ENCODE measurements around the gene GREB1. TPM values are rescaled to one million over a fixed set of nuclear protein-coding genes. Genes with fewer than 3 reads are reported as not detected.

The GREB1 gene
- total and polyA plus RNA-seq, 2 experiments from 2014 or later, result 5.7 to 6.4 TPM

GRCh38 chr2:11613297-11613696 is 79.5 kb downstream of the GREB1 start:
- H3K4me2 ChIP-seq, result no peak overlapping the region
- DNase-seq (ENCODE audit: low spot score), result no peak
- no peaks in the 10 kb centered on the region for H3K4me1 ChIP-seq (ENCODE audit: insufficient read depth)
- H3K4me3 ChIP-seq, result no peak overlapping the region
- no peak for TF ChIP-seq EZH2phosphoT487 (IDR thresholded peaks at IDR 0.05; ENCODE audit: low read depth, severe bottlenecking, unreplicated experiment)
- no peak for TF ChIP-seq CTCF (IDR thresholded peaks at IDR 0.05; ENCODE audit: poor library complexity)
- no peak for TF ChIP-seq EZH2 (IDR thresholded peaks at IDR 0.05; ENCODE audit: borderline replicate concordance)
- H3K9me2 ChIP-seq (replicated peaks; ENCODE audit: insufficient read depth), result no peaks in the 10 kb centered on the region
- 94% methylated on average over 5 of the region's 5 CpGs for WGBS (ENCODE audit: low lambda C conversion rate, missing lambda C conversion rate)
- no peaks in the 10 kb centered on the region for H3K9me3 ChIP-seq (ENCODE audit: low read depth)
- H4K20me1 ChIP-seq (ENCODE audit: insufficient read depth, poor library complexity, severe bottlenecking), result no peaks in the 10 kb centered on the region
- H3K27ac ChIP-seq, result no peak overlapping the region
- H3K36me3 ChIP-seq (replicated peaks; ENCODE audit: insufficient read depth, low read depth), result no peaks in the 10 kb centered on the region
- H3K27me3 ChIP-seq, result no peaks in the 10 kb centered on the region
- no peak overlapping the region for H2AFZ ChIP-seq
- no peaks in the 10 kb centered on the region for H3K79me2 ChIP-seq

DNA sequence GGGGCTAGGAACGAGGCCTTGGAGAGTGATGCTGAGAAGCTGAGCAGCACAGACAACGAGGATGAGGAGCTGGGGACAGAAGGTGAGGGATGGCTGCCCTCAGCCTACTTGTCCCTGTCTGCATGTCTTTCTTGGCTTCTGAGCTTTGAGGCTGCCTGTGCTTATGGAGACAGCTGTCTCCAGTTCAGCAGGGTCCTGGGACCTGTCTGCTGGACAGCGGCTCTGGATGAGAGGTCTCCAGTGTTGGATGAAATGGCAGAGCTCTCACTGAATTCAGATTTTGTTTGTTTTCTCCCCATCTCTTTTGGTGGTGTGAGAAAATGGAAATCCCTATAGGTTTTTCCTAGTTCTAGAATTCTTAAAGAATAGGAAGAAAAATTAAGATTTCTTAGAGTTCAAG is 81.4 kb downstream of the GREB1 start:
- Histone ChIP-seq H3K9me3 (ENCODE audit: low read depth) (no peaks in the 10 kb centered on the region), H4K20me1 (ENCODE audit: insufficient read depth, poor library complexity, severe bottlenecking) (no peaks in the 10 kb centered on the region), H3K79me2 (no peaks in the 10 kb centered on the region), H3K36me3 (replicated peaks; ENCODE audit: insufficient read depth, low read depth) (no peaks in the 10 kb centered on the region), H3K27me3 (no peaks in the 10 kb centered on the region), H3K4me2 (no peak overlapping the region), H2AFZ (no peak overlapping the region), H3K4me3 (no peak overlapping the region), H3K9me2 (replicated peaks; ENCODE audit: insufficient read depth) (no peaks in the 10 kb centered on the region), H3K4me1 (ENCODE audit: insufficient read depth) (no peaks in the 10 kb centered on the region), H3K27ac (no peak overlapping the region)
- TF ChIP-seq CTCF (IDR thresholded peaks at IDR 0.05; ENCODE audit: poor library complexity), result no peak
- TF ChIP-seq EZH2phosphoT487 (IDR thresholded peaks at IDR 0.05; ENCODE audit: low read depth, severe bottlenecking, unreplicated experiment), result no peak
- no peak for TF ChIP-seq EZH2 (IDR thresholded peaks at IDR 0.05; ENCODE audit: borderline replicate concordance)
- 100% methylated on average over 3 of the region's 3 CpGs for WGBS (ENCODE audit: low lambda C conversion rate, missing lambda C conversion rate)
- no peak for DNase-seq (ENCODE audit: low spot score)

DNA sequence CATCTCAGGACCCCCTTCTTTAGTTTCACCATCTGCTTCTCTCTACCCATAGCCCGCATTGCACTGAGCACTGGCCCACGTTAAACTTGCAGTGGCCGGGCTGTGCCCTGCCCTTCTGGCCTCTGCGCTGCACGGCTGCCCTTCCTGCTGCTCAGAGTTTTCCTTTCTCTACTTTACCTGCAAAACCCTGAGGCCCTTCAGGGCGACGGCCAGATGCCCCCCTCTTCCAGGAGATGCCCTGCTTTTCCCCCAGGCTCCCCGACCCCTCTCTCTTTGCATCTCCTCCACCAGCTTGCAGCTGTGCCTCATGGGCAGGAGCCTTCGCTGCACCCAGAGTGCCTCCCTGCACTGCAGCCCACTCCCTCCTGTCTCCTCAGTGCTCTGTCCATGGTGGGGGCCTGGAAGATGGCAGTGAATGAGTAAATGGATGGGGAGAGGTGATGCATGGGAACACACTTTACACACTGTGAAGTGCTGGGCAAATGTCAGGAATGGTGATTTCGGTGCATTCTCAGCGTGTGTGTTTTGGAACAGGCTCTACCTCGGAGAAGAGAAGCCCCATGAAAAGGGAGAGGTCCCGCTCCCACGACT is 82.3 kb downstream of the GREB1 start:
- 93% methylated on average over 14 of the region's 14 CpGs for WGBS (ENCODE audit: low lambda C conversion rate, missing lambda C conversion rate)

DNA sequence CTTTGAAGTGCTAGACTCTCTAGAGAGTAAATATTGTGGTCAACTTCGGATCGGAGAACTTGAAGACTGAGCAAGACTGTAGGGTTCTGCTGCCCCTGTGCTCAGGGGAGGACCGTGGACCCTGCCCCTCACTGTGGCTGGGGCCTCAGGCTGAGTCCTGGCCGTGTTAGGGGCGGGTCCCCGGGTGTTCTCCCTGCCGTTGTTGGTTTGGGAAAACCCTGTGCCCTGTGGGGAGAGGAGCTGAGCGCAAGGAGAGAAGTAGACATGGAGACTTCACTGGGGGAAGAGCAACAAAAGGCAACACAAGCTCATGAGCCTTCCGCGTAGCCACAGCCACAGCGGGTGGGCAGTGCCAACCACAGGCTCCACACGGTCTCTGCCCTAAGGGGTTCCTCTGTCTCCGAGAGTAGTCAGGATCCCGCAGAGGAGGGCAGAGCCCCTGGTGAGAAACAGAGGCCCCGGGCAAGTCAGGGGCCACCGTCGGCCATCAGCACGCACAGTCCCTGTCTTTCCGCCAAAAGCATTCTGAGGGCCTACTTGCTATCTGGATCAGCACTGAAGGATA is 83.1 kb downstream of the GREB1 start:
- Histone ChIP-seq H3K27me3 (no peaks in the 10 kb centered on the region), H3K4me2 (no peak overlapping the region), H3K4me1 (ENCODE audit: insufficient read depth) (no peaks in the 10 kb centered on the region), H2AFZ (no peak overlapping the region), H3K36me3 (replicated peaks; ENCODE audit: insufficient read depth, low read depth) (no peaks in the 10 kb centered on the region), H3K9me2 (replicated peaks; ENCODE audit: insufficient read depth) (no peaks in the 10 kb centered on the region), H3K4me3 (no peak overlapping the region), H4K20me1 (ENCODE audit: insufficient read depth, poor library complexity, severe bottlenecking) (no peaks in the 10 kb centered on the region), H3K27ac (no peak overlapping the region), H3K79me2 (no peaks in the 10 kb centered on the region), H3K9me3 (ENCODE audit: low read depth) (no peaks in the 10 kb centered on the region)
- no peak for DNase-seq (ENCODE audit: low spot score)
- 89% methylated on average over 19 of the region's 19 CpGs for WGBS (ENCODE audit: low lambda C conversion rate, missing lambda C conversion rate)
- TF ChIP-seq EZH2phosphoT487 (IDR thresholded peaks at IDR 0.05; ENCODE audit: low read depth, severe bottlenecking, unreplicated experiment), result no peak
- no peak for TF ChIP-seq CTCF (IDR thresholded peaks at IDR 0.05; ENCODE audit: poor library complexity)
- TF ChIP-seq EZH2 (IDR thresholded peaks at IDR 0.05; ENCODE audit: borderline replicate concordance), result no peak

More for the DNA sequence above, 82.3 kb downstream of the GREB1 start:
- no peaks in the 10 kb centered on the region for H3K27me3 ChIP-seq
- no peak overlapping the region for H3K27ac ChIP-seq
- no peak for TF ChIP-seq EZH2 (IDR thresholded peaks at IDR 0.05; ENCODE audit: borderline replicate concordance)
- H2AFZ ChIP-seq, result no peak overlapping the region
- no peaks in the 10 kb centered on the region for H3K4me1 ChIP-seq (ENCODE audit: insufficient read depth)
- H4K20me1 ChIP-seq (ENCODE audit: insufficient read depth, poor library complexity, severe bottlenecking), result no peaks in the 10 kb centered on the region
- H3K36me3 ChIP-seq (replicated peaks; ENCODE audit: insufficient read depth, low read depth), result no peaks in the 10 kb centered on the region
- H3K79me2 ChIP-seq, result no peaks in the 10 kb centered on the region
- H3K9me3 ChIP-seq (ENCODE audit: low read depth), result no peaks in the 10 kb centered on the region
- H3K4me2 ChIP-seq, result no peak overlapping the region
- no peaks in the 10 kb centered on the region for H3K9me2 ChIP-seq (replicated peaks; ENCODE audit: insufficient read depth)
- H3K4me3 ChIP-seq, result no peak overlapping the region
- no peak for DNase-seq (ENCODE audit: low spot score)

Measured in hepatocyte (in vitro differentiated cells).